GM18526 (cell line): ENCODE measurements around the gene FAM174A.

Experiments
- POLR2A ChIP-seq: IDR thresholded peaks from 3 replicates; pipeline ENCODE4 v1.6.1; 2011; ENCODE audit not compliant: insufficient read length; ENCODE audit errors: extremely low read depth

Gene FAM174A

GRCh38 chr5:100551183-100551582 is 16.0 kb downstream of the FAM174A start:
- TF ChIP-seq POLR2A: no peak

GRCh38 chr5:100553209-100553608 is 18.0 kb downstream of the FAM174A start:
- no peak for TF ChIP-seq POLR2A

- TF ChIP-seq POLR2A: no peak
These were observed 25.7 kb downstream of the FAM174A start for GRCh38 chr5:100560860-100561259.

- no peak for TF ChIP-seq POLR2A
These were observed 27.6 kb downstream of the FAM174A start for GRCh38 chr5:100562821-100563220.

- TF ChIP-seq POLR2A: no peak
These were observed 31.4 kb downstream of the FAM174A start for GRCh38 chr5:100566382-100567141.

- no peak for TF ChIP-seq POLR2A
These were observed 39.5 kb downstream of the FAM174A start for GRCh38 chr5:100574716-100575115.

- TF ChIP-seq POLR2A: no peak
These were observed 40.6 kb downstream of the FAM174A start for GRCh38 chr5:100575815-100576214.

- no peak for TF ChIP-seq POLR2A
These were observed 41.1 kb downstream of the FAM174A start for GRCh38 chr5:100576217-100576751.

GRCh38 chr5:100577506-100577905 is 42.3 kb downstream of the FAM174A start:
- TF ChIP-seq POLR2A: no peak

- no peak for TF ChIP-seq POLR2A
These were observed 48.9 kb downstream of the FAM174A start for GRCh38 chr5:100584069-100584468.

- TF ChIP-seq POLR2A: no peak
These were observed 49.7 kb downstream of the FAM174A start for GRCh38 chr5:100584889-100585288.

- TF ChIP-seq POLR2A: no peak
These were observed 55.7 kb downstream of the FAM174A start for GRCh38 chr5:100590867-100591266.

GRCh38 chr5:100595152-100595811 is 60.1 kb downstream of the FAM174A start:
- TF ChIP-seq POLR2A: no peak

GRCh38 chr5:100595812-100596173 is 60.6 kb downstream of the FAM174A start:
- TF ChIP-seq POLR2A: no peak

GRCh38 chr5:100598446-100598845 is 63.3 kb downstream of the FAM174A start:
- TF ChIP-seq POLR2A: no peak

GRCh38 chr5:100600298-100600994 is 65.3 kb downstream of the FAM174A start:
- TF ChIP-seq POLR2A: no peak
